ENCODE results near the gene GSTM3. TPM values are rescaled to one million over a fixed set of nuclear protein-coding genes. Genes with fewer than 3 reads are reported as not detected.

Gene GSTM3
- total and polyA plus RNA-seq, 4 donors: 11.0 to 39.5 (median 22.9) TPM

DNA sequence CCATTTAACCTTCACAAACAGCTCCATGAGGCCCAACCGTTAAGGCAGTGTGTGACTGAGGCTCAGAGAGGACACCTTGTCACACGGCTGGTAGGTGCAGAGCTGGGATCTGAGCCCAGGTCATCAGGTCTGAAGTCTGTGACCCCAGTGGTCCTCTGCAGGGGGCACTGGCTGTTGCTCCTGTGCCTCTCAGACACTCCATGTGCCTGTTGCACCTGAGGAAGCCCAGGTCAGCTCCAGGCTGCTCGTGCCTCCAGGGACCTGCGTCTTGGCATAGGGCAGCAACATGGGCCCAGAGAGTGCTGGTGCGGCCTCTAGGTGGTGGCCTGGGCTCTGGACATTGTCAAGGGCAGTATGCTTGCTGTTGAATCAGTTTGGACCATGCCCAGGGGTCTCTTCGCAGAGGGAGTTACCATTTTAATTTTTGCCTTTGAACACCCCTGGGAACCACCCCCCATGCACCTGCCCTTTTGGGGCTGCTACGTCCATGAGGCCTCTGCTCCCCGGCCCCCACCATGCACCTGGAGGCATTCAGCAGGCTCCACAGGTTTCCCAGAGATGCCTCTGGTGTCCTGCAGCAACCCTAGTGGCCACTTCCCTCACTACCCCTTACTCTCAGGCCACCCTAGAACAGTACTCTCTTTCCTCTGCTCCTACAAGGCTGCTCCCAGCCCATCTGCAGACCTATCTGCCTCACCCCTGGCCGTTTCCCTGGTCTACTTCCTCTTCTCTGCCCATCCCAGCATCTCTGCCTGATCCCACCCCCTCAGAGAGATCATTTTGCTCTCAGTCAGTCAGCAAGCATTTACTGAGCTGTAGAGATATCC is 48.1 kb upstream of the GSTM3 start:
- DNase-seq (peak in 1 of 3 donors; percentile 18), ATAC-seq (ENCODE audit: insufficient read depth, low FRiP score) (no peak)
- Histone ChIP-seq H3K36me3 (ENCODE audit: control insufficient read depth in 4 of 4, insufficient read depth in 4 of 4, low read length in 4 of 4) (no peaks in the 10 kb centered on the region), H3K27me3 (ENCODE audit: control insufficient read depth in 3 of 3, insufficient read depth in 3 of 3, low read length in 2 of 3) (no peaks in the 10 kb centered on the region), H3K4me3 (no peak overlapping the region), H3K4me1 (ENCODE audit: control insufficient read depth in 5 of 5, insufficient read depth in 5 of 5, low read length in 5 of 5) (peaks cover 5 to 47% (median 27%) of the 10 kb centered on the region in 5 donors), H3K27ac (ENCODE audit: low read depth in 1 of 2, low read length in 1 of 2) (no peak overlapping the region), H3K9me3 (ENCODE audit: control insufficient read depth in 4 of 4, insufficient read depth in 3 of 4, low read length in 3 of 4) (no peaks in the 10 kb centered on the region), H3K9ac (ENCODE audit: insufficient read depth in 1 of 2, low read length in 2 of 2) (no peak overlapping the region)
- 84 to 88% methylated on average over 9 of the region's 9 CpGs for WGBS, 2 donors
- TF ChIP-seq, protein P1, sequence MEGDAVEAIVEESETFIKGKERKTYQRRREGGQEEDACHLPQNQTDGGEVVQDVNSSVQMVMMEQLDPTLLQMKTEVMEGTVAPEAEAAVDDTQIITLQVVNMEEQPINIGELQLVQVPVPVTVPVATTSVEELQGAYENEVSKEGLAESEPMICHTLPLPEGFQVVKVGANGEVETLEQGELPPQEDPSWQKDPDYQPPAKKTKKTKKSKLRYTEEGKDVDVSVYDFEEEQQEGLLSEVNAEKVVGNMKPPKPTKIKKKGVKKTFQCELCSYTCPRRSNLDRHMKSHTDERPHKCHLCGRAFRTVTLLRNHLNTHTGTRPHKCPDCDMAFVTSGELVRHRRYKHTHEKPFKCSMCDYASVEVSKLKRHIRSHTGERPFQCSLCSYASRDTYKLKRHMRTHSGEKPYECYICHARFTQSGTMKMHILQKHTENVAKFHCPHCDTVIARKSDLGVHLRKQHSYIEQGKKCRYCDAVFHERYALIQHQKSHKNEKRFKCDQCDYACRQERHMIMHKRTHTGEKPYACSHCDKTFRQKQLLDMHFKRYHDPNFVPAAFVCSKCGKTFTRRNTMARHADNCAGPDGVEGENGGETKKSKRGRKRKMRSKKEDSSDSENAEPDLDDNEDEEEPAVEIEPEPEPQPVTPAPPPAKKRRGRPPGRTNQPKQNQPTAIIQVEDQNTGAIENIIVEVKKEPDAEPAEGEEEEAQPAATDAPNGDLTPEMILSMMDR (IDR thresholded peaks at IDR 0.05; ENCODE audit: control extremely low read depth, extremely low read depth): no peak

DNA sequence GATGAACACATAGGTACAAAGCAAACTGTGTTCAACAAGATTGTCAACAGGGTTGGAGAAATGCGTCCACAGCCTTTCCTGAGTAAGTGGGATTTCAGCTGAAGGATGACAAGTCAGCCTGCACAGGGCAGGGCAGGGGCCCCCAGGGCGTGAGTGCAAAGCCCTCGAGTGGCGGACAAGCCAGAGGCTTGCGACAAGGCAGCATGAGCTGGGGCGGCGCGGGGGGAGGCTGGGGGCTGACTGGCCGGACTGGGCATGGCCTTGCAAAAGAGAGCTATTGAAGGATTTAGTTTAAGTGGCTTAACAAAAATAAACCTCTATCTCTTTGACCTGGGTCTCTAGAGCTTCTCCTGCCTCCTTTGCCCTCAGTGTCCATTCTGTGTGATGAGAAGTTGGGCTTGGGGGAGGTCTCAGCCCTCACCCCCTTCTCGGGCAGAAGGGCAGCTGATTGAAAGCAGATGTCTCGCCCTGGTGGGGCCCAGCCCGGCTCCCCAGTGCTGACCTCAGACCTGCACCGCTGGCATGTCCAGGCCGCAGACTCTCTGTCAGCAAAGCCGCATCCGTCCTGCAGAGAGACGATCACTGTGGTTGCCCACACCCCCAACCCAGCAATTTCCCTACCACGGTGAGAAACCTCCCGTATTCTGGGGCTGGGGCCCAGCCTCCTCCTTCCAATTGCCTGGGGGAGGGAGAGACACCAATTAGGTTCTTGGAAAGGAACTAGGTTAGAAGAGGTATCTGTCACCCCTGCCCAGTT is 47.2 kb upstream of the GSTM3 start:
- DNase-seq (peak in 1 of 3 donors; percentile 16), ATAC-seq (ENCODE audit: insufficient read depth, low FRiP score) (no peak)
- Histone ChIP-seq H3K4me1 (ENCODE audit: control insufficient read depth in 5 of 5, insufficient read depth in 5 of 5, low read length in 5 of 5) (peaks cover 2 to 46% (median 25%) of the 10 kb centered on the region in 5 donors), H3K27ac (ENCODE audit: low read depth in 1 of 2, low read length in 1 of 2) (no peak overlapping the region), H3K9me3 (ENCODE audit: control insufficient read depth in 4 of 4, insufficient read depth in 3 of 4, low read length in 3 of 4) (no peaks in the 10 kb centered on the region), H3K4me3 (no peak overlapping the region), H3K36me3 (ENCODE audit: control insufficient read depth in 4 of 4, insufficient read depth in 4 of 4, low read length in 4 of 4) (no peaks in the 10 kb centered on the region), H3K27me3 (ENCODE audit: control insufficient read depth in 3 of 3, insufficient read depth in 3 of 3, low read length in 2 of 3) (no peaks in the 10 kb centered on the region), H3K9ac (ENCODE audit: insufficient read depth in 1 of 2, low read length in 2 of 2) (no peak overlapping the region)
- TF ChIP-seq, protein P1 (IDR thresholded peaks at IDR 0.05; ENCODE audit: control extremely low read depth, extremely low read depth): no peak
- WGBS, 2 donors: 82 to 87% methylated on average over 19 of the region's 19 CpGs

DNA sequence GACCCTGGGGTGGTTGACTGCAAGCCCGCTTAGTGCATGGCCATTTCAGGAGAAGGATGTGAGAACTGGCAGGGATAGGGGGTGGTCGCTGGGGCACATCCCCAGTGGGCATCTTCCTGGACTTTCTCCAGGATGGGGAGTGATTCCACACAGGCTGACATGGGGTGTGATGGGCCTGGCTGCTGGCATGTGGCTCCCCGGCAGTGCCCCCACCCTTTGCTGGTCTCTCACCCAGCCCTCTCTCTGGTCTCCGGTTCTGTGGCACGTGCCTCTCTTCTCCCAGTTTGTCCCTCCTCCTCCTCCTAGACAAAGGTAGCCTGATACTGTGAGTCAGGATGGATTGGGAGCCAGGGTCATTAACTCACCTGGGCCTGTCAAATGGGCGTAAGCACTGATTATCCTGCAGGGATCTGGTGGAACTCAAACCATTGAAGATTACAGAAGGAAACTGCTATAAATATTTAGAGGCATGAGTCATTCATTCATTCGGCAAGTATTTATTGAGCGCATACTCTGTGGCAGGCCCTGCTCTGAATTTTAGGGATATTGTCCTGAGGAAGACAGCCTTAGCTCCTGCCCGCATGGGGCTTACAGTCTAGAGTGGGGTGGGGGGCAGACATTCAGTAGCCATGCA is 46.5 kb upstream of the GSTM3 start:
- TF ChIP-seq, protein P1 (IDR thresholded peaks at IDR 0.05; ENCODE audit: control extremely low read depth, extremely low read depth): no peak
- no peaks in the 10 kb centered on the region for H3K27me3 ChIP-seq (ENCODE audit: control insufficient read depth in 3 of 3, insufficient read depth in 3 of 3, low read length in 2 of 3)
- DNase-seq (peak in 1 of 3 donors; percentile 10), ATAC-seq (ENCODE audit: insufficient read depth, low FRiP score) (no peak)
- no peak overlapping the region for H3K4me3 ChIP-seq
- no peak overlapping the region for H3K27ac ChIP-seq (ENCODE audit: low read depth in 1 of 2, low read length in 1 of 2)
- H3K9ac ChIP-seq (ENCODE audit: insufficient read depth in 1 of 2, low read length in 2 of 2): no peak overlapping the region
- no peaks in the 10 kb centered on the region for H3K36me3 ChIP-seq (ENCODE audit: control insufficient read depth in 4 of 4, insufficient read depth in 4 of 4, low read length in 4 of 4)
- WGBS, 2 donors: 90 to 92% methylated on average over 9 of the region's 9 CpGs
- H3K4me1 ChIP-seq (ENCODE audit: control insufficient read depth in 5 of 5, insufficient read depth in 5 of 5, low read length in 5 of 5): peaks cover 0 to 46% (median 25%) of the 10 kb centered on the region in 5 donors
- no peaks in the 10 kb centered on the region for H3K9me3 ChIP-seq (ENCODE audit: control insufficient read depth in 4 of 4, insufficient read depth in 3 of 4, low read length in 3 of 4)

Measured in lung (tissue), 12 donors.